ENCODE measurements around the gene PRKG1.

PRKG1 gene

DNA sequence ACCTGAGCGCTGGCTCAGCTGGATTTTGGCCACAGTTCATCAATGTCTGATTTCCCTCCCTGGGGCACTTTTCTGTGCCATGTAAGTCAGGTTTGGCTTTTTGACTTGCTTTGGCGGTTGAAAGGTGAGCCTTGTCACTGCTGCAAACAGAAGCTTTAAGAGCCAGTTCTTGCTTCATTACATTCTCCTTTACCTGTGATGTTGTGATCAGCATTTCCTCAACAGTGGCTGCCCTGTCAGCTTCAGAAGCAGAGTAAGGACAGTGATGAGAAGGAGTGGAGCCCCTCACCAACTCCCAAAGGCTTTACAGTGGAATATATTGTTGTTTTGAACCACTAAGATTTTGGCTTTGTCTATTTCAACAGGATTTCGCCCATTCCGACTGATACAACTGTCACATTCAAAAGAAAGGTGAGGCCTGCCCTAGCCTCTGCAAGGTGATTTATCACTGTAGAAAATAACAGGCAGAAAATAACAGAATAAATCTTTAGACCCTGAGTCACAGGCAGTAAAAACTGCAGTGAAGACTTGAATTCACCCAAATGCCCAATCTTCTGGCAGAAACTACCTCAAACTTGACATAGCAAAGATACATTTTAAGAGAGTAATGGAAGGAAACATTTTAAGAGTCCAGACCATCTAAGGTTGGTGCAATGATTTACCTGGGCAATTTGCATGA, 1226.5 kb downstream of the PRKG1 start:
- no peak for DNase-seq

DNA sequence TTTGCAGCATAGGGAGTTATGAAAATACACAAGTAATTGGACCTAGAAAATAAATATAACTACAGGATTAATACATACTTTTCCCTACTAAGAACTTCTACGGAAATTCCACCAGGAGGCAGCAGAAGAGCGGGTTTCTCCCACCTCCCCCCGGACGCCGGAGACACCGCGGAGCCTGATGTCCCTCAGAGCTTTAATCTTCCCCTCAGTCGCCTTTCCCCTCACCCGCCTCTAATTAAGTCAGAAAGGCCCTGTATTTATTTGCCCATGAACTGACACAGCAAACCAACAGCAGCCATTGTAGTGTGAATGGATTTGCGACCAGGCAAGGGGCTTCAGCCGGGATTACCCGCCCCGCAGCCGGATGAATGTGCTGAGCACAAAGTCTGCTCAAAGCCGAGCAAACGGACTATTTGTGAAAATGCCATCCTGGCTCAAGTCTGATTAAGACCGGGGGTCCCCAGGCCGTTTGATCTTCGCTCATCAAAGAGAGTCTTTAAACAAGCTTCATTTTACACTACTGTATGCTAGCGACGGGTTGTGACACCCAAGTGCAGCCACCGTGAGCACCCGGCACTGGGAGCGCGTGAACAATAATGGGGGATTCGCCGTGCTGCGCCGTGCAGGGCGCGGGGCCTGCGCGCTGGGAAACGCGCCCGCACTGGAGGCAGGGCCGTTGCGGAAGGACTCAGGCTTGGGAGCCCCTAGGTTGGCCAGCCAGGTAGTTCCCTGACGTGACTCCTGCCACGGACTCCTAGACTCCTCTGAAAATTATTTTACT, 1234.2 kb downstream of the PRKG1 start:
- peak; percentile 38 to 64 (median 60) for DNase-seq

DNA sequence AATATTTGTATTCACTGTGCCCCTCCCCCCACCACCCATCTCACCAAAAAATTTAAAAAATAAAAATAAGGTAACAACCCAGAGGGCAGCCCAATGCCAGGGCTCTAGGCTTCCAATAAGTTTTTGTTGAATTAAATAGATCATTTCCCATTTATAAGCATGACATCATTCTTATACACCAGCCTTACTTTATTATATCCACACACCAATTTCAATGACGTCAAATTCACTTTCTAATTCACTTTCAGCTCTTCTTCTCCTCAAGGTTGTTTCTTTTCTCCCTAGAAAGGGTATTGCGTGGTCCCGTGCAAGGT, 1238.6 kb downstream of the PRKG1 start:
- no peak for DNase-seq

DNA sequence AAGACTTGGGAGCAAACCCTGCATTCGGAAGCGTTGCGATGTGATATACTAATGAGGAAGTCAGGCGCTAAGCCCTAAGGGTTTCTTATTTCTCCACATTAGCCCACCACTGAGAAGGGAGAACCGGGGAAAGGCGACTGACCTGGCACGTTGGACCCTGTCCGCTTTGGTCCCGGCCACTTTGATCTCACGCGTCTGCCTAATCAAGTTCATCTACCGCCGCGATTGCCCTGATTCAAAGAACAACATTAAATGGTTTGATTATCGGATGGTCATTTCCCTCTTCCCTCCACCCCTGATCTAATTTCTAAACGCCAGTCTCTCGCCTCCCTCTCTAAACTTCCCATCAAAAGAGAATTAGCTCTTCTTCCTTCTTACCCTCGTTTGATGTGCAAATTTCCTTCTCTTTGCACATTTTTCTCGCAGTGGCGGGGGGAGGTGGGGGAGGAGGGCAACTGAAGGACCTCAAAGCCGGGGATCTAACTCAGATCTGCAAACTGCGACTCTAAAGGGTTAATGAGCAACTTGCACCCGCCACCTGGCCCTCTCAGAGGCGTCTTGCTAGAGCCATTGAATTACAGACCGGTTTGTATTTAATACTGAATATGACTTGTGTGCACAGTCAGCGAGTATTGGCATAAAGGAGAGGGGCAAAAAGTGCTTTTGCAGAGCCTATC, 1239.1 kb downstream of the PRKG1 start:
- peak in 3 of 4 experiments; percentile 6 to 11 (median 10) for DNase-seq

DNA sequence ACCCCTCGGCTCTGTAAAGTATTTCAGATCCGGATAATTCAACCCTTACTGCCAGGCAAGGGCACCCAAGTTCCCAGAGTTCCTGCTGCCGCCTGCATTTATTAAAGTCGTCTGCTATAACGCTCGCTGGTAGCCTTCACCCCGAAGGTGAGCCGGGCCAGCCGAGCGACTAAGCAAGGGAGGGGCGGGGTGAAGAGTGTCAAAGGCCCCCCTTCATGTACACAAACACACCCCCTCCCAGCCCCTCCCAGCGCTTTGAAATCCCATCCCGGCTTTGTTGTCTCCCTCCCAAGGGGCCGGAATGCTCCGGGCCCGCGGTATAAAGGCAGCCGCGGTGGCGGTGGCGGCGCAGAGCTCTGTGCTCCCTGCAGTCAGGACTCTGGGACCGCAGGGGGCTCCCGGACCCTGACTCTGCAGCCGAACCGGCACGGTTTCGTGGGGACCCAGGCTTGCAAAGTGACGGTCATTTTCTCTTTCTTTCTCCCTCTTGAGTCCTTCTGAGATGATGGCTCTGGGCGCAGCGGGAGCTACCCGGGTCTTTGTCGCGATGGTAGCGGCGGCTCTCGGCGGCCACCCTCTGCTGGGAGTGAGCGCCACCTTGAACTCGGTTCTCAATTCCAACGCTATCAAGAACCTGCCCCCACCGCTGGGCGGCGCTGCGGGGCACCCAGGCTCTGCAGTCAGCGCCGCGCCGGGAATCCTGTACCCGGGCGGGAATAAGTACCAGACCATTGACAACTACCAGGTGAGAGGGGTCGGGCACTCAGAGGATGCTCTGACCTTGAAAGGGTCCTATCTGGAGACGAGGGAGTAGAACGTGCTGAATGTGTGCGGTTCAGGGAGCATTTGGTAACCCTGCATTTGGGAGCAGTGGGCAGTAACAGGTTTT, 1239.9 kb downstream of the PRKG1 start, which contains the start of gene DKK1:
Gene DKK1 (plus strand): TSS at position 349 of the 889 bp plus-strand sequence. CDS start 154 bp downstream, at position 503.
- peak; percentile 42 to 77 (median 58) for DNase-seq

DNA sequence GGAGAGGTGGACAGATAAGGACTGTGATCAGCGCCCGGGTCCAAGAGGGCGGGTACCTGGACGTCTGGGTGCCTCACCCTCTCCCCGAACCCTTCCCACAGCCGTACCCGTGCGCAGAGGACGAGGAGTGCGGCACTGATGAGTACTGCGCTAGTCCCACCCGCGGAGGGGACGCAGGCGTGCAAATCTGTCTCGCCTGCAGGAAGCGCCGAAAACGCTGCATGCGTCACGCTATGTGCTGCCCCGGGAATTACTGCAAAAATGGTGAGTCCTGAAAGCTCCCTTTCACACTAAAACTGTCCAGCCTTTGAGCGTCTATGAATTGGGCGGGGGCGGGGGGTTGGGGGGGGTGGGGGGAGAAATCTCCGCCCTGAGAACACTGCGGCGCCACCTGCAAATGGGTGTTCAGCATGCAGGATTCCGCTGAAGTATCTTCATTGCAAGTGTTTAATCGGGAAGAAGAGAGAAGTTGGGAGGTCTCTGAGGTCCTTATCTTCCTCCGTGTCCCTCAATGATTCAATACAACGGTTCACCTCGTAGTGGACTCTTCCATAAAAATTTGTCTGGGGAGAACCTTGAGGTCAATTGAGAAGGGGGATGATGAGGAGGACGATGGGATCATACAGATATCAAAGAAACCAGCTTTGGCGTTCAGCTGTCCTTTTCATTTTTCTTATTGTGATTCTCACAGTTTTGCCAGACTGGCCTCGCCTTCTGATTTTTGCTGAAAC, 1240.7 kb downstream of the PRKG1 start:
- DNase-seq: no peak

DNA sequence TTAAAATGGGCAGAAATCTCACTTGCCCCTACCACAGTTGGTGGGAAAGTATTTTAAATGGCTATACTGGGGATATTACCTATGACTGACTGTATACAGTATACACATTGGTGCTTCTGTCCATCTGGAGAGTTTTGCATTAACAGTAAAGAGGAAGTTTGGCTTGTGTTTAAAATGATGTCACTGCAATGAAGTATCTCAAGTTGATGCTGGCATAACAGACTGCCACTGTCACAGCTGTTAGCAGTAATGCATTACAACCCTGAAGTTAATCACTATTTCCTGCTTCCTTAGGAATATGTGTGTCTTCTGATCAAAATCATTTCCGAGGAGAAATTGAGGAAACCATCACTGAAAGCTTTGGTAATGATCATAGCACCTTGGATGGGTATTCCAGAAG, 1241.7 kb downstream of the PRKG1 start:
- DNase-seq: peak in 1 of 4 experiments; percentile 9

DNA sequence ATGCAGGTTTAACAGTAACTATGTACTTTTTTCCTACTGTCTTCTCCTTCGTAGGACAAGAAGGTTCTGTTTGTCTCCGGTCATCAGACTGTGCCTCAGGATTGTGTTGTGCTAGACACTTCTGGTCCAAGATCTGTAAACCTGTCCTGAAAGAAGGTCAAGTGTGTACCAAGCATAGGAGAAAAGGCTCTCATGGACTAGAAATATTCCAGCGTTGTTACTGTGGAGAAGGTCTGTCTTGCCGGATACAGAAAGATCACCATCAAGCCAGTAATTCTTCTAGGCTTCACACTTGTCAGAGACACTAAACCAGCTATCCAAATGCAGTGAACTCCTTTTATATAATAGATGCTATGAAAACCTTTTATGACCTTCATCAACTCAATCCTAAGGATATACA, 1242.2 kb downstream of the PRKG1 start:
- no peak for DNase-seq

DNA sequence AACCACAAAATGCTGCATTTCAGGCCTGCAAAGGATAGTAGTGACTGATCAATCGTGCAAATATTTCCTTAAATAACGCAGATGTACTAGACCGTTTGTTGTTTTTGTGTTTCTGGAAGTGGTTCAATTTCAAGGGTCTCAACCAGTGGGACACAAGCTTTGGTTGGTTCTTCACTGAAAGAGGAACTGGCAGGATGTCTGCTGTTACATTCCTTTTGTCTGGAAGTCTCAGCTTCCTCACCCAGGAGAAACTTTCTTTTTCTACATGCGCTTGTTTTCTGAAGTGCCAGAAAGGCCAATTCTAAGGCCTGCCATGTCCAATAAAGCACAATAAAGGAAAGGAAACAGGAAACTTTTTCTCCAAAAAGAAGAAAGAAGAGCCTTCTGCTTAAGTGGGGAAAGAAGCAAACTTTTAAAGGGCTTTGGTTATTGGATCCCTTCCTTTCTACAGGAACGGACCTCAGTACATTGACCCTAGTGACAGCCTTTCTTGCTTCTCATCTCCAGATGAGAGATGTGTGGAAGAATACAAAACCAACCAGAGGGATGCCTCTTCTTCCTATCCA, 1243.9 kb downstream of the PRKG1 start:
- DNase-seq: no peak

DNA sequence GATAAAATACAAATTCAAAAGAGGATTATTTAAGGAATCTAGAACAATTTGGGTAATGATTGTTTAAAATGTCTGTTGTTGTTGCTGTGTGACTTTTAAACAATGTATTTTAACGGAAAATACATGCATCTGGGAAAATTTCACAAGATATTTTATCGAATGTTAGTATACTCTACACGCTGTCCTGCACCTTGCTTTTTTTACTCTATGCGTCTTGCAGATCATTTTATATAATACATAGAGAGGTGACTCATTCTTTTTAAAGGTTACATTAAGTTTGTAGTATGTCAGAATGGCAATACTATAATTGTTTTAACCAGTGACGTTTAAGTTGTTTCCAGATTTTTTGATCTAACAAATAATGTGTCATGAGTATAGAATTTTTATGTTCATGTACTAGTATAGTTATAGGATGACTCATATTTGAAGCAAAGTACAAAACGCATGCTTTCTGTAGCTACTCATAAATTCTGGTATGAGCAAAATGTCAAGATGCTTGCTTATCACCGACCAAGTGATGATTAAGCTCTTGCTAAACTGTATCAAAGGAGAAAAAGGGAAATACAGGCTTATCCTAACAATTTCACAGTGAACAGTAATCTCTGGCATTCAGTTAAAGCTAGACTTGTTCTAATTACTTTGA, 1244.7 kb downstream of the PRKG1 start:
- no peak for DNase-seq

DNA sequence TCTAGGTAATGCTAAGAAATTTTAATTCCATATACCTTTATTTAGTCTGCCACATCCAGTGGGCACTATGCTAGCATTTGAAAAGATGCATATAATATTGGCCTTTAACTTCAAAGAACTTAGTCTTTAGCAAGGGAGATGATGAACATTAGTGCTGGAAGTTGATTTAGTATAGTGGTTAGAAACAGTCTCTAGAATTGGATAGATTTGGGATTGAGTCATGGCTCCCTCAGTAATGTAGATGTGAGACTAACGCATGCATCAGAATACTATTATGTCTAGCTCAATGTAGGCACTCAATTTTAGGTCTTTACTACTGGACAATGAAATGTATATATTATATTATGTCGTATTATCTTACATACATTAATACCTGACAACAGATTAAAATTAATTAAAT, 1245.6 kb downstream of the PRKG1 start:
- DNase-seq: no peak

DNA sequence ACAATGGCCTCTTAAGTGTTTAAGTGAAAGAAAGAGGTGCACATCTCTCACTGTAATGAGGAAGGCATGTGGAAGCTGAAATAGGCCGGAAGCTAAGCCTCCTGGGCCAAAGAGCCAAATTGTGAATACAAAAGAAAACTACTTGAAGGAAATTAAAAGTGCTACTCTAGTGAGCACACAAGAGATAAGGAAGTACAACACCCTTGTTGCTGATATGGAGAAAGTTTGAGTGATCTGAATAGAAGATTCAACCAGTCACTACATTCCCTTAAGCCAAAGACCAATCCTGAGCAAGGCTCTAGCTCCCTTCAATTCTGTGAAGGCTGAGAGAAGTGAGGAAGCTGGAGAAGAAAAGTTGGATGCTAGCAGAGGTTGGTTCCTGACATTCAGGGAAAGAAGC, 1248.0 kb downstream of the PRKG1 start:
- DNase-seq: no peak

DNA sequence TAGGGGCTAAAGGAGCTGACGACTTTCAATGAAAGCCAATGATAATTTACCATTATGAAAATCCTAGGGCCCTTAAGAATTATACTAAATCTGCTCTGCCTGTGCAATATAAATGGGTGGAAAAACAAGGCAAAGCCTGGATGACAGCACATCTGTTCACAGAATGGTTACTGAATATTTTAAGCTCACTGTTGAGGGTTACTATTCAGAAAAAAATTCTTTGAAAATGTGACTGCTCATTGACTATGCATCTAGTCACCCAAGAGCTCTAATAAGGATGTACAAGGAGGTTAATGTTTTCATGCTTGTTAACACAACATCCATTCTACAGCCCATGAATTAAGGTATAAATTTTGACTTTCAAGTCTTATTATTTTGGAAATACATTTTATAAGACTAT, 1248.6 kb downstream of the PRKG1 start:
- DNase-seq: no peak

DNA sequence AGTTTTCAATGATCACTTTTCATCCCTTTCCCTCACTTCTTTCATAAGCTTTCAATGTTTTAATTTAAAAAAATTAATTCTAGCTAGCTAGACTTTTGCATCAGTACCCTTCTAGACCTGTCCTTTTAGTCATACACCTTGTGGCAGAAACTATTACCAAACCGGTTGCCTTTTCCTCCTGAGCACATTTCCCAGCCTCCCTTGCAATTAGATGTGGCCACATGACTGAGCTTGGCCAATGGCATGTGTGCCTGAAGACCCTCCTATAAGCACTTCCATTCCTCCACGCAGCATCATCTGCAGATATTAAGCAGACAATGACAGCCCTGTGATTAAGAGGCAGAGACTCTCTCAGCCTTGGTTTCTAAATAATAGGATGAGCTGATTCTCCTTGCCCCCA, 1252.1 kb downstream of the PRKG1 start:
- no peak for DNase-seq

DNA sequence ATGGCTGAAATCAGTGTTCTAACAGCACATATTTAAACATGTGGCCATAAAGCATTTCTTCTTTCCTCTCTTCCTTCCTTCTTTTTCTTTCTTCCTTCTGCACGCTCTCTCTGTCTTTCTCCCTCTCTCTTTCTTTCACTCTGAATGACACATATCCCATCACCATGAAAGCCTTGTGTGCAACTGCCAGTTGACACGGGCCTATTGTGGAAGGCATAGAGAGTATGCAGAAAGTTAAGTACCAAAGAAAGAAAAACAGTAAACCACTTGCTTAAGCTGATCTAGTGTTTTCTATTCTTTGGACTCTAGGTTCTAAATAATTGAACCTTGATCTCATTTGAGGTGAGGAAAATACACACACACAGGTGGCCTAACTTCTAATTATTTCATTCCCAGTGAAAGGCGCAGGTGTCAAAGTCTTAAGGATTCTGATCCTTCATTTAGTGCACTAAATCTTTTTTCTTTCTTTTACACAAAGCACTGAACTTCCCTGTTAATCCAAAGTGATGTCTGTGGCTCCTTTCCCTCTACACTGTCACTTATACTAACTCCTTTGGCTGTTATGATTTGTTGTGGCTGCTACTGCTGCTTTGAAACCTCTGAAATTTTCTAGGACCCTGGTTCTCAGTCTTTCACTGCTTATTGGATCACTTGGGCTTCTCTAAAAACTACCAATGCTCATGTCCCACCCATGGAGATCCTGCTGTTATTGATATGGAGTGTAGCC, 1257.5 kb downstream of the PRKG1 start:
- no peak for DNase-seq

DNA sequence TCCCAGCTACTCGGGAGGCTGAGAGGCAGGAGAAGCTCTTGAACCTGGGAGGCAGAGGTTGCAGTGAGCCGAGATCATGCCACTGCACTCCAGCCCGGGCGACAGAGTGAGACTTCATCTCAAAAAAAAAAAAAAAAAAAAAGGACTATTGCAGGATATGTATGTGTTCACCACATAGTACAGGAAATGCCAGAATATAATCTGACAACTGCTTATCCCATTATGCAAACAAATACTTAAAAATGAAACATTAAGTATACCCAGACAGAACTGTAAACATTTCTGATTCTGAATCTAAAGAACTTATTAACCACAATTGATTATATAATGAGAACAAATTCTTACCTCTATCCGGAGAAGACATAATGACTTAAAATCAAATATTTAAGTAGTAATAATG, 1258.5 kb downstream of the PRKG1 start:
- no peak for DNase-seq

DNA sequence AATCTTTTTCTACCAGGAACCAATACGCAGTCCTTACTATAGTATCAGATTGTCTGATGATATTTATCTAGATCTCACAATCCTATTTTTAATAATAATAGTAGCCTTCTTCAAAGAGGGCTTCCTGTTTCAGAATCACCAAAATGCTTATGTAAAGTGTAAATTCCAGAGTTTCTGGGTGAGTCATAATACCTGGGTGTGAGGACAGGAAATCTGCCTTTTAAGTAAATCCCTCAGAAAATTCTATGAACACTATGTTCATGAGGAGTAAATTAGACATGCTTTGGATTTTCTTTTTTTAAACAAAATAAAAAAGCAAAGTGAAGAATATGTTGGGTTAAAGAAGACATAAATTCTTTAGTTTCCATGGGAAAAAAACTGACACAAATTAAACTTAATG, 1260.3 kb downstream of the PRKG1 start:
- no peak for DNase-seq

DNA sequence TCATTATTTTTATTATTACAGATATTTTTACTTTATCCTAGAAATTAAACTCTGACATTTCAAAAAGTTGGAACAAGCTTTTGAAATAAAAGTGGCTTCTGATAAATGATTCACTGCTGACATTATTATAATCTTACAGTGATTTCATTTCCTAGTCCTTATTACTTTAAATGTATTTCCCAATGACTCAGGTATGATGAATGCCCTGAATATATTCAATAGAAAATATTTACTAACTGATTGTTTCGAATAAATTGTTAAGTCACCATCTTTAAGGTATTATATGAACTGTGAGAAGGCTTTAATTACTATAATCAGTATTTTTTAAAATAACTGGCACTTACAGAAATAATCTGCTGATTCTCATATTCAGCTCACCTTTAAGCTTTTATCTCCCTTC, 1261.4 kb downstream of the PRKG1 start:
- DNase-seq: no peak

DNA sequence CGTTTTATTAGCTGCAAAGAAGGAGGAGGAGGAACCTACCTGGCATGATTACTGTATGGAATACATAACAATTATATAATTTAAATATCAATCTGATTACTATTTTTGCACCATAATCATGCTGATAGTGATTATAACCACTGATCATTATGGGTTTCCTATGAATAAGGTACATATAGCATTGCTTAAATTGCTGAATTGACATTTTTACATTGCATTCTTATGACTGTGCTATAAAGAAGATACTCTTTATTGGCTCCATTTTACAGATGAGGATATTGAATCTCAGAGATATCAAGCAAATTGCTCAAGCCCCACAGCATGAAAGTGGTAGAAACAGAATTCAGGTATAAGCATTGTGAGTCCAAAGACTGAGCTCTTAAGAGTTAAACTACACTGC, 1262.9 kb downstream of the PRKG1 start:
- no peak for DNase-seq

DNA sequence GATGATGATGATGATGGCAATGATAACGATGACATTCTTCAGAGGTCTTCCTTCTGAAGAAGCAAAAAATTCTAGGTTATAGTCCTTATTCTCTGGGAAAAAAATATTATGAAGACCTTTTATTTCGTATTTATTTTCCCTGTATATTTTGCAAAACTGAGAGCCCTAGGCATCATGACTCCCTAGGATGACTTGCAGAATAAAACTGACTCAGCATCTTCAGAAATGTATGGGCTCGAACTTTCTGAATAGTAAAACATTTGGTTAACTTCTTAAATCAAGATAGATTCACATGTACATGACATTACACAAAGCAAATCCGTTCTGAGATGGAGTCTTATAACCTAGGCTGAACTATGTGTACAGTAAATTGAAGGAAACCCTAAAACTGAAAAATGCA, 1269.2 kb downstream of the PRKG1 start:
- DNase-seq: no peak
